ENCODE data around the gene ROCK2.

DNA sequence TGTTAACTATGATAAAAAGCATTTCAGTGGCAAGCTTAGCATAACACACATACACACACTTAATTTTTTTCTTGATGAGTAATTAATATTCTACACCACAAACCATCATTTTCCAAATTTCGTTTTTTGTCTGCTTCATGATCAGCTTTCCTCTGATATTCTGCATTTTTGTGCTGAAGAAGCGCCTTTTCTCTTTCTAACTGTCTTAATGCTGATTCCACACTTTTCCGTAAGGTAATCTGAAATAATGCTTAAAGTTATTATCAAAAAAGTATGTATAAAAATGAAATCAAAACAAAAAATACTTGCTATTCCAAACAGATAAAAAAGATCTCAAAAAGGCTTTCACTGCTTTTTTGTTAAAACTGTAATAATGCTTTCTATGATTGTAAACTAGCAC is 129.0 kb downstream of the ROCK2 start:
- no peak for TF ChIP-seq CTCF (IDR thresholded peaks at IDR 0.05; ENCODE audit: low read depth, low read length, missing input control)
- TF ChIP-seq HNF4A (conservative IDR thresholded peaks at IDR 0.05): no peak
- TF ChIP-seq, protein P1, sequence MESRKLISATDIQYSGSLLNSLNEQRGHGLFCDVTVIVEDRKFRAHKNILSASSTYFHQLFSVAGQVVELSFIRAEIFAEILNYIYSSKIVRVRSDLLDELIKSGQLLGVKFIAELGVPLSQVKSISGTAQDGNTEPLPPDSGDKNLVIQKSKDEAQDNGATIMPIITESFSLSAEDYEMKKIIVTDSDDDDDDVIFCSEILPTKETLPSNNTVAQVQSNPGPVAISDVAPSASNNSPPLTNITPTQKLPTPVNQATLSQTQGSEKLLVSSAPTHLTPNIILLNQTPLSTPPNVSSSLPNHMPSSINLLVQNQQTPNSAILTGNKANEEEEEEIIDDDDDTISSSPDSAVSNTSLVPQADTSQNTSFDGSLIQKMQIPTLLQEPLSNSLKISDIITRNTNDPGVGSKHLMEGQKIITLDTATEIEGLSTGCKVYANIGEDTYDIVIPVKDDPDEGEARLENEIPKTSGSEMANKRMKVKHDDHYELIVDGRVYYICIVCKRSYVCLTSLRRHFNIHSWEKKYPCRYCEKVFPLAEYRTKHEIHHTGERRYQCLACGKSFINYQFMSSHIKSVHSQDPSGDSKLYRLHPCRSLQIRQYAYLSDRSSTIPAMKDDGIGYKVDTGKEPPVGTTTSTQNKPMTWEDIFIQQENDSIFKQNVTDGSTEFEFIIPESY (IDR thresholded peaks at IDR 0.05): no peak
- TF ChIP-seq, protein P2, sequence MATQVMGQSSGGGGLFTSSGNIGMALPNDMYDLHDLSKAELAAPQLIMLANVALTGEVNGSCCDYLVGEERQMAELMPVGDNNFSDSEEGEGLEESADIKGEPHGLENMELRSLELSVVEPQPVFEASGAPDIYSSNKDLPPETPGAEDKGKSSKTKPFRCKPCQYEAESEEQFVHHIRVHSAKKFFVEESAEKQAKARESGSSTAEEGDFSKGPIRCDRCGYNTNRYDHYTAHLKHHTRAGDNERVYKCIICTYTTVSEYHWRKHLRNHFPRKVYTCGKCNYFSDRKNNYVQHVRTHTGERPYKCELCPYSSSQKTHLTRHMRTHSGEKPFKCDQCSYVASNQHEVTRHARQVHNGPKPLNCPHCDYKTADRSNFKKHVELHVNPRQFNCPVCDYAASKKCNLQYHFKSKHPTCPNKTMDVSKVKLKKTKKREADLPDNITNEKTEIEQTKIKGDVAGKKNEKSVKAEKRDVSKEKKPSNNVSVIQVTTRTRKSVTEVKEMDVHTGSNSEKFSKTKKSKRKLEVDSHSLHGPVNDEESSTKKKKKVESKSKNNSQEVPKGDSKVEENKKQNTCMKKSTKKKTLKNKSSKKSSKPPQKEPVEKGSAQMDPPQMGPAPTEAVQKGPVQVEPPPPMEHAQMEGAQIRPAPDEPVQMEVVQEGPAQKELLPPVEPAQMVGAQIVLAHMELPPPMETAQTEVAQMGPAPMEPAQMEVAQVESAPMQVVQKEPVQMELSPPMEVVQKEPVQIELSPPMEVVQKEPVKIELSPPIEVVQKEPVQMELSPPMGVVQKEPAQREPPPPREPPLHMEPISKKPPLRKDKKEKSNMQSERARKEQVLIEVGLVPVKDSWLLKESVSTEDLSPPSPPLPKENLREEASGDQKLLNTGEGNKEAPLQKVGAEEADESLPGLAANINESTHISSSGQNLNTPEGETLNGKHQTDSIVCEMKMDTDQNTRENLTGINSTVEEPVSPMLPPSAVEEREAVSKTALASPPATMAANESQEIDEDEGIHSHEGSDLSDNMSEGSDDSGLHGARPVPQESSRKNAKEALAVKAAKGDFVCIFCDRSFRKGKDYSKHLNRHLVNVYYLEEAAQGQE (IDR thresholded peaks at IDR 0.05): no peak
- no peak for TF ChIP-seq RXRA (IDR thresholded peaks at IDR 0.05)
- no peak for TF ChIP-seq GABPA (IDR thresholded peaks at IDR 0.05 in 1 of 2, conservative IDR thresholded peaks at IDR 0.05 in 1 of 2)
- no peak for TF ChIP-seq ATF3 (IDR thresholded peaks at IDR 0.05)
- TF ChIP-seq RAD21 (IDR thresholded peaks at IDR 0.05): no peak
